ENCODE measurements around the gene CRYAA. TPM values are rescaled to one million over a fixed set of nuclear protein-coding genes. Genes with fewer than 3 reads are reported as not detected.
"Not testable (repeated sequence)": the region's sequence is repeated elsewhere in the genome, so short reads cannot be mapped to it uniquely, and the experiment has no call there.

The CRYAA gene
- polyA plus RNA-seq, 2 of the 4 experiments (the other 2 are of a cell fraction), result not detected

DNA sequence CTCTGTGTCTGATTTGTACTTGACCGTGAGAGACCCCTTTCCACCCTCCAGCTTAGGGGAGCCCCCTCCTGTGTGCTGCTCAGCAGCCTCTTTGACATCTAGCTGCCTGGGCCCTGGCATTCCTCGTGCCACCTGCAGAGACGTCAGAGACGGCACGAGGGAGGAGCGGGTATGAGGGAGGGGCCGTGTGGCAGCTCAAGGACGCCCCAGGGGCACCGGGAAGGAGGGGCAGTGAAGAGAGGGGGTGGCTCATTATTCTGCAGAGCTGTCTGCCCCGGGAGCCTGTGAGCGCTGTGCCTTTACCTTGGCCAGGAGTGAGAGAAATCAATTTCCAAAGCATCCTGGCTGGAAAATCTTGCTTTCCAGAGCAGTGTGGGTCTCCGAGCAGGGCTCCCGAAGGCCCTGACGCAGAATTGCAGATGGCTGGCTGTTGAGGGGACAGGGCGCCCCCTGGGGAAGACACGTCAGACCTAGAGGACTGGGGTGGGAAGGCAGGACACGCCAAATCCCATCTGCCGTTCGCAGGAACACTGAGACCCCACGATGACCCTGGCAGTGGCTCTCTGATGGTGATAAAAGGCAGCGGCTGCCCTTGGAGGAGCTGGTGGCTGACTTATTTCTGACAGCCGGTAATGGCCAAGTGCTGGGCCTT lies 9.5 kb downstream of the CRYAA start:
- H3K9me3 ChIP-seq; CTCF ChIA-PET; DNase-seq (ENCODE audit: low read depth in 1 of 2, low spot score in 1 of 2); H3K4me2 ChIP-seq; H3K27ac ChIP-seq; H3K4me1 ChIP-seq; ATAC-seq; FAIRE-seq; H3K4me3 ChIP-seq; POLR2A ChIA-PET: not testable (repeated sequence)
- no CpG with 5 or more reads among the region's 22 CpGs for WGBS (ENCODE audit: missing lambda C conversion rate)

DNA sequence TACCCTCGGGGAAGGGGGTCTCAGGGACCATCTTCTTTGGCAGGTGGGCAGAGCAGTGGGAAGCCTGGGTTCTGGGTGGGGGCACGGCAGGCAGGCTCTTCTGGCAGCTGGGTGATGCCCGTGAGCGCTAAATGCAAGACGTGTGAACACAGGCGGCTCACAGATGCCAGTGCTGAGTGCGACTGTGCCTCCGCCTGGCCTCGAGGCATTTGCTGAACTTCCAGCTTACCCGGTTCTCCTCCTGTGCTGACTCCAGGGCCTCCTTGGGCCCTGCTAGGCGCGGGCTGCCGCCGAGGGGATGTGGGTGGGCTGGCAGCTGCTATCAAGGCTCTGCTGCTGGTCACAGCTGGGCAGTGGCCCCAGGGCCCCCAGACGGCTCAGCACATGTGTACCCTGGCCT lies 12.2 kb downstream of the CRYAA start:
- POLR2A ChIA-PET; FAIRE-seq; ATAC-seq; DNase-seq (ENCODE audit: low read depth in 1 of 2, low spot score in 1 of 2); H3K4me1 ChIP-seq; H3K4me2 ChIP-seq; H3K27ac ChIP-seq; H3K4me3 ChIP-seq; H3K9me3 ChIP-seq; CTCF ChIA-PET: not testable (repeated sequence)
- no CpG with 5 or more reads among the region's 15 CpGs for WGBS (ENCODE audit: missing lambda C conversion rate)

DNA sequence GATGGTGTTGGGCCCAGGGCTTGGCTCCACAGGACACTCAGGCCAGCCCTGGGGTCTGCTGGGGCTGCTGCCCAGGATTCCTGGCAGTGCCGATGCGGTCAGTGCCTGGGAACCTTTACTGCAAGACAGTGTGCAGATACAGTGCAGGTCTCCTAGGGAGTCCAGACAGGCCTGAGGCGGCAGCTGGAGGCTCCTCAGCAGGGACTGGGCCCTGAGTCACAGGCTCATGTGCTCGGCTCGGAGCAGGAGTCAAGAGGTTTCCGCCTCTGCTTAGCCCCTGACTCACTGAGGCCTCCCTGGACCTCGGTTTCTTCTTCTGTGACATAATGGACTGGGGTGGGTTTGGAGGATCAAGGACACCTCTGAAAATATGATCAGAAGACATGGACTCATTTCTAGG lies 18.5 kb downstream of the CRYAA start:
- CTCF ChIA-PET; FAIRE-seq; H3K9me3 ChIP-seq; H3K4me3 ChIP-seq; H3K27ac ChIP-seq; DNase-seq (ENCODE audit: low read depth in 1 of 2, low spot score in 1 of 2); POLR2A ChIA-PET; ATAC-seq; H3K4me2 ChIP-seq; H3K4me1 ChIP-seq: not testable (repeated sequence)
- WGBS (ENCODE audit: missing lambda C conversion rate), result 40% methylated on average over 1 of the region's 7 CpGs

DNA sequence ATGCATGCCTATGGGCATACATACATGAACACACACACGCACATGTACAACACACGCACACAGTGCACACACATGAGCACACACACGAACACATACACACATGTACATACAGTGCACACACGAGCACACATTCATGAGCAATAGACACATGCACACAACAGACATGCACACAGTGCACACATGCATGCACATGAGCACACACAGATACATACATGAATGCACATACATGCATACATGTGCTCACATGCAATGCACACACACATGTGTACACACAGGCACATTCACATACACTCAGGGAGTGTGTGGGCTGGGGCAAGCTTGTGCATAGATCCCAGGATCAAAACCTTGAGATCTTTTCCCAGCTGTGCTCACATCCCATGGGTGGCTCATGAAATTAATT lies 18.9 kb downstream of the CRYAA start:
- ATAC-seq, result no peak
- TF ChIP-seq NFE2L2 (conservative IDR thresholded peaks at IDR 0.05; ENCODE audit: low read length) (no peak), TP53 (CRISPR knock-in tag; IDR thresholded peaks at IDR 0.05) (no peak), CBX2 (IDR thresholded peaks at IDR 0.05; ENCODE audit: borderline replicate concordance, low read depth) (no peak), ZC3H11A (IDR thresholded peaks at IDR 0.05) (no peak), CBX8 (IDR thresholded peaks at IDR 0.05) (no peak), MYC (IDR thresholded peaks at IDR 0.05; ENCODE audit: borderline replicate concordance, low read length) (no peak)
- TF ChIP-seq, protein P1, sequence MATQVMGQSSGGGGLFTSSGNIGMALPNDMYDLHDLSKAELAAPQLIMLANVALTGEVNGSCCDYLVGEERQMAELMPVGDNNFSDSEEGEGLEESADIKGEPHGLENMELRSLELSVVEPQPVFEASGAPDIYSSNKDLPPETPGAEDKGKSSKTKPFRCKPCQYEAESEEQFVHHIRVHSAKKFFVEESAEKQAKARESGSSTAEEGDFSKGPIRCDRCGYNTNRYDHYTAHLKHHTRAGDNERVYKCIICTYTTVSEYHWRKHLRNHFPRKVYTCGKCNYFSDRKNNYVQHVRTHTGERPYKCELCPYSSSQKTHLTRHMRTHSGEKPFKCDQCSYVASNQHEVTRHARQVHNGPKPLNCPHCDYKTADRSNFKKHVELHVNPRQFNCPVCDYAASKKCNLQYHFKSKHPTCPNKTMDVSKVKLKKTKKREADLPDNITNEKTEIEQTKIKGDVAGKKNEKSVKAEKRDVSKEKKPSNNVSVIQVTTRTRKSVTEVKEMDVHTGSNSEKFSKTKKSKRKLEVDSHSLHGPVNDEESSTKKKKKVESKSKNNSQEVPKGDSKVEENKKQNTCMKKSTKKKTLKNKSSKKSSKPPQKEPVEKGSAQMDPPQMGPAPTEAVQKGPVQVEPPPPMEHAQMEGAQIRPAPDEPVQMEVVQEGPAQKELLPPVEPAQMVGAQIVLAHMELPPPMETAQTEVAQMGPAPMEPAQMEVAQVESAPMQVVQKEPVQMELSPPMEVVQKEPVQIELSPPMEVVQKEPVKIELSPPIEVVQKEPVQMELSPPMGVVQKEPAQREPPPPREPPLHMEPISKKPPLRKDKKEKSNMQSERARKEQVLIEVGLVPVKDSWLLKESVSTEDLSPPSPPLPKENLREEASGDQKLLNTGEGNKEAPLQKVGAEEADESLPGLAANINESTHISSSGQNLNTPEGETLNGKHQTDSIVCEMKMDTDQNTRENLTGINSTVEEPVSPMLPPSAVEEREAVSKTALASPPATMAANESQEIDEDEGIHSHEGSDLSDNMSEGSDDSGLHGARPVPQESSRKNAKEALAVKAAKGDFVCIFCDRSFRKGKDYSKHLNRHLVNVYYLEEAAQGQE (IDR thresholded peaks at IDR 0.05), result no peak
- no peaks in the 10 kb centered on the region for H3K4me1 ChIP-seq
- CTCF ChIA-PET, result no interaction called here
- POLR2A ChIA-PET, result no interaction called here
- no peak for DNase-seq (ENCODE audit: low read depth in 1 of 2, low spot score in 1 of 2)
- no peak overlapping the region for H3K27ac ChIP-seq
- no peaks in the 10 kb centered on the region for H3K9me3 ChIP-seq
- H3K4me3 ChIP-seq, result no peak overlapping the region
- no peak for FAIRE-seq
- 70% methylated on average over 4 of the region's 4 CpGs for WGBS (ENCODE audit: missing lambda C conversion rate)
- no peak overlapping the region for H3K4me2 ChIP-seq

DNA sequence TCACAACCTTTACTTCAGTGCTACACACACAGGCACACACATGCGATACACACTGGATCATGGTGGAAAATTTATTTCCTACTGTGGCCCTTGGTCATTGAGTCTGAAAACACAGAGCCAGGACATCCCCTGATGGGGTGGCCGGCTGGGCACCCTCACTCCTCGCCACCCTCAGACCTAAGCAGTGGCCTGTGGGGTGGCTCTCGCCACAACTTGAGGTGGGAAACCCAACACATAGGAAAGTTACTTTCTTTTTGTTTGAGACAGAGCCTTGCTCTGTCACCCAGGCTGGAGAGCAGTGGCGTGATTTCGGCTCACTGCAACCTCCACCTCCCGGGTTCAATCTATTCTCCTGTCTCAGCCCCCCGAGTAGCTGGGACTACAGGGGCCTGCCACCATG lies 19.4 kb downstream of the CRYAA start:
- no peak overlapping the region for H3K4me2 ChIP-seq
- ChIA-PET POLR2A (no interaction called here), CTCF (no interaction called here)
- H3K4me1 ChIP-seq, result no peaks in the 10 kb centered on the region
- no peak overlapping the region for H3K27ac ChIP-seq
- H3K4me3 ChIP-seq, result no peak overlapping the region
- no peak for DNase-seq (ENCODE audit: low read depth in 1 of 2, low spot score in 1 of 2)
- ATAC-seq, result no peak
- no peak for FAIRE-seq
- WGBS (ENCODE audit: missing lambda C conversion rate), result 88% methylated on average over 8 of the region's 8 CpGs
- TF ChIP-seq KDM5A (IDR thresholded peaks at IDR 0.05) (no peak), CEBPB (IDR thresholded peaks at IDR 0.05) (no peak), CBX2 (IDR thresholded peaks at IDR 0.05; ENCODE audit: borderline replicate concordance, low read depth) (no peak), EHMT2 (IDR thresholded peaks at IDR 0.05; ENCODE audit: low read depth) (no peak), ZNF302 (CRISPR knock-in tag; IDR thresholded peaks at IDR 0.05) (no peak), HEYL (CRISPR knock-in tag; IDR thresholded peaks at IDR 0.05) (no peak), CHD2 (IDR thresholded peaks at IDR 0.05; ENCODE audit: low read length, partially characterized antibody) (no peak), POLR2A (IDR thresholded peaks at IDR 0.05; ENCODE audit: low read length) (no peak), HOXA7 (CRISPR knock-in tag; IDR thresholded peaks at IDR 0.05) (no peak), HDAC2 (IDR thresholded peaks at IDR 0.05) (no peak), MYC (IDR thresholded peaks at IDR 0.05; ENCODE audit: borderline replicate concordance, low read length) (no peak), ZSCAN20 (CRISPR knock-in tag; IDR thresholded peaks at IDR 0.05) (no peak), PHF8 (IDR thresholded peaks at IDR 0.05; ENCODE audit: borderline replicate concordance, low read depth) (no peak), TFCP2L1 (CRISPR knock-in tag; IDR thresholded peaks at IDR 0.05) (no peak)
- TF ChIP-seq, protein P2, sequence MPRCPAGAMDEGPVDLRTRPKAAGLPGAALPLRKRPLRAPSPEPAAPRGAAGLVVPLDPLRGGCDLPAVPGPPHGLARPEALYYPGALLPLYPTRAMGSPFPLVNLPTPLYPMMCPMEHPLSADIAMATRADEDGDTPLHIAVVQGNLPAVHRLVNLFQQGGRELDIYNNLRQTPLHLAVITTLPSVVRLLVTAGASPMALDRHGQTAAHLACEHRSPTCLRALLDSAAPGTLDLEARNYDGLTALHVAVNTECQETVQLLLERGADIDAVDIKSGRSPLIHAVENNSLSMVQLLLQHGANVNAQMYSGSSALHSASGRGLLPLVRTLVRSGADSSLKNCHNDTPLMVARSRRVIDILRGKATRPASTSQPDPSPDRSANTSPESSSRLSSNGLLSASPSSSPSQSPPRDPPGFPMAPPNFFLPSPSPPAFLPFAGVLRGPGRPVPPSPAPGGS (IDR thresholded peaks at IDR 0.05), result no peak
- H3K9me3 ChIP-seq, result no peaks in the 10 kb centered on the region

All from A549 (cell line).